Tibial nerve (tissue), 4 donors: ENCODE results near the gene MT1H. TPM values are rescaled to one million over a fixed set of nuclear protein-coding genes. Genes with fewer than 3 reads are reported as not detected.

ENCODE experiments used
- total RNA-seq, 4 donors: library from RNA; depleted of rRNA; stranded (reverse); fragments of >200 nt; gene quantifications; one replicate each; pipeline ENCODE4 v1.1.0, GENCODE V29; 2016

The MT1H gene
- total RNA-seq, 4 donors from 2014 or later = 2.4 to 5.1 TPM; not detected in 2

Other genes starting within 250 kb of the MT1H start
- 100 to 1,000 TPM; 263 to 334 (median 292) TPM for gene AMFR, start 244.3 kb upstream of the MT1H start, total RNA-seq
- gene NUDT21, start 218.5 kb upstream of the MT1H start, total RNA-seq = 10 to 100 TPM; 41.5 to 57.3 (median 47.2) TPM
- 10 to 100 TPM; 28.8 to 39.6 (median 35.6) TPM for gene OGFOD1, start 218.3 kb upstream of the MT1H start, total RNA-seq
- gene BBS2, start 149.8 kb upstream of the MT1H start, total RNA-seq = 100 to 1,000 TPM in 3 of 4 donors, 10 to 100 TPM in 1; 79.8 to 144 (median 120) TPM
- gene MT4, start 104.7 kb upstream of the MT1H start, total RNA-seq = not detected
- gene MT3, start 80.3 kb upstream of the MT1H start, total RNA-seq = 100 to 1,000 TPM in 3 of 4 donors, 10 to 100 TPM in 1; 92.4 to 291 (median 156) TPM
- gene MT2A, start 61.2 kb upstream of the MT1H start, total RNA-seq = 100 to 1,000 TPM; 154 to 612 (median 354) TPM
- gene MT1E, start 44.0 kb upstream of the MT1H start, total RNA-seq = 1,000 to 10,000 TPM in 1 of 4 donors, 100 to 1,000 TPM in 3; 229 to 1,068 (median 290) TPM
- 100 to 1,000 TPM in 1 of 4 donors, 10 to 100 TPM in 3; 38.5 to 103 (median 53.2) TPM for gene MT1M, start 37.2 kb upstream of the MT1H start, total RNA-seq
- 100 to 1,000 TPM in 1 of 4 donors, 10 to 100 TPM in 2, not detected in 1; 18.8 to 365 (median 93.3) TPM for gene MT1A, start 31.1 kb upstream of the MT1H start, total RNA-seq
- gene MT1B, start 17.9 kb upstream of the MT1H start, total RNA-seq = not detected
- gene MT1F, start 11.9 kb upstream of the MT1H start, total RNA-seq = 10 to 100 TPM in 2 of 4 donors, 1 to 10 TPM in 2; 3.0 to 34.3 (median 11.3) TPM
- 10 to 100 TPM in 3 of 4 donors, not detected in 1; 41.1 to 87.7 (median 49.2) TPM for gene MT1G, start 1.7 kb upstream of the MT1H start, total RNA-seq
- 1,000 to 10,000 TPM in 2 of 4 donors, 100 to 1,000 TPM in 2; 457 to 1,918 (median 1,024) TPM for gene MT1X, start 12.7 kb downstream of the MT1H start, total RNA-seq
- gene NUP93, start 60.3 kb downstream of the MT1H start, total RNA-seq = 10 to 100 TPM; 27.6 to 65.7 (median 43.8) TPM
- not detected for gene SLC12A3, start 195.4 kb downstream of the MT1H start, total RNA-seq